ENCODE measurements around the gene SOX6. TPM values are rescaled to one million over a fixed set of nuclear protein-coding genes. Genes with fewer than 3 reads are reported as not detected.

The SOX6 gene
- total RNA-seq, 1 donor from 2014 or later, result 1.4 TPM

DNA sequence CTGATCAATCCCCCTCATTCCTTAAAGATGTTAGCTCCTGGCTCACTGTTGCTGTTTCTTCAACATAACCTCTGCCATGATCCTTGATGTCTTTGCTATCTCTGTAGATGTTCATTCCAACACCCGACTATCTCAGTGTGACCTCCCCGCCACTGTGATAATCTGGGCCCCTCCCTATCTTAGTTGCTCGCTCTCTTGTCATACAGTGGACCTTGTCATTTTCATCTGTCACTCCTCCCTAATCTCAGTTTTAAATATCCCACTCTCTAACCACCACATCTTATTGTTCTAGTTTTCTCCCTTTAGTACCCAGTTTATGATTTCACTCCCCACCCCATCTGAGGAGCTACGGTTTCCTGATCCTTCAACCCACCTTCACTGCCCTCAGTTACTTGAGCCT lies 379.2 kb downstream of the SOX6 start:
- DNase-seq, result no peak
- Mint-ChIP-seq H3K36me3 (ENCODE audit: unreplicated experiment) (no peaks in the 10 kb centered on the region), H3K9me3 (ENCODE audit: unreplicated experiment) (no peaks in the 10 kb centered on the region), H3K27ac (ENCODE audit: unreplicated experiment) (no peak overlapping the region), H3K4me1 (ENCODE audit: low read depth, unreplicated experiment) (no peaks in the 10 kb centered on the region), H3K4me3 (ENCODE audit: unreplicated experiment) (no peak overlapping the region), H3K27me3 (ENCODE audit: unreplicated experiment) (no peaks in the 10 kb centered on the region)
- TF ChIP-seq, protein P1, sequence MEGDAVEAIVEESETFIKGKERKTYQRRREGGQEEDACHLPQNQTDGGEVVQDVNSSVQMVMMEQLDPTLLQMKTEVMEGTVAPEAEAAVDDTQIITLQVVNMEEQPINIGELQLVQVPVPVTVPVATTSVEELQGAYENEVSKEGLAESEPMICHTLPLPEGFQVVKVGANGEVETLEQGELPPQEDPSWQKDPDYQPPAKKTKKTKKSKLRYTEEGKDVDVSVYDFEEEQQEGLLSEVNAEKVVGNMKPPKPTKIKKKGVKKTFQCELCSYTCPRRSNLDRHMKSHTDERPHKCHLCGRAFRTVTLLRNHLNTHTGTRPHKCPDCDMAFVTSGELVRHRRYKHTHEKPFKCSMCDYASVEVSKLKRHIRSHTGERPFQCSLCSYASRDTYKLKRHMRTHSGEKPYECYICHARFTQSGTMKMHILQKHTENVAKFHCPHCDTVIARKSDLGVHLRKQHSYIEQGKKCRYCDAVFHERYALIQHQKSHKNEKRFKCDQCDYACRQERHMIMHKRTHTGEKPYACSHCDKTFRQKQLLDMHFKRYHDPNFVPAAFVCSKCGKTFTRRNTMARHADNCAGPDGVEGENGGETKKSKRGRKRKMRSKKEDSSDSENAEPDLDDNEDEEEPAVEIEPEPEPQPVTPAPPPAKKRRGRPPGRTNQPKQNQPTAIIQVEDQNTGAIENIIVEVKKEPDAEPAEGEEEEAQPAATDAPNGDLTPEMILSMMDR (IDR thresholded peaks at IDR 0.05; ENCODE audit: partially characterized antibody, unreplicated experiment), result no peak

DNA sequence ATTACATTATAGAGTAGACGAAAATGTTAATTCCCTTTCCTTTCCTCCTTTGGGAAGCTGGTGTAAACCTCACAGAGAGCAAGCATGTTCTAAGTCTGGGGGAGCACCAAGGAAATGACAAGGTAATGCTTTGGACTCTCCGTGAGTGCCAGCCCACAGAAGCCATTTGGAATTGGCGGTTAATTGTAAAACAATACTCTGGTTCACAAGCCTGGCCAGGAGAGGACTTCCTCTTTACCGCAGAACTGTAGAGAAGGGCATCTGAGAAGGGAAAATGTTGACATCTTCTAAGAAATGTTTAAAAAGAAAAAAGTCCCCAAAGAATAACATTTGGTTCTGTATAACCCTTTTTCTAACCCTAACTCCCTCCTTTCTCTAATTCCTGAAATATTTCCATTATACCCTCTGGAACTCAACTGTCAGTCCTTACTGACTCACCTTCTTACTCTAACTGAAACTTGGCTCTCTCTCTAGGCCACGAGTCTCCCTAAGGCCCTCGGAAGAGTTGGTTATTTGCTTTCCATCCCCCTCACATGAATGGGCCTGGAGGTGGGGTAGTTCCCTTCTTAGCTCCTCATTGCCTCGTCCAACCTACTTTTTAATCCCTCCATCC lies 379.8 kb downstream of the SOX6 start:
- Mint-ChIP-seq H3K27me3 (ENCODE audit: unreplicated experiment) (no peaks in the 10 kb centered on the region), H3K27ac (ENCODE audit: unreplicated experiment) (no peak overlapping the region), H3K9me3 (ENCODE audit: unreplicated experiment) (no peaks in the 10 kb centered on the region), H3K4me3 (ENCODE audit: unreplicated experiment) (no peak overlapping the region), H3K36me3 (ENCODE audit: unreplicated experiment) (no peaks in the 10 kb centered on the region), H3K4me1 (ENCODE audit: low read depth, unreplicated experiment) (no peaks in the 10 kb centered on the region)
- no peak for DNase-seq
- TF ChIP-seq, protein P1 (IDR thresholded peaks at IDR 0.05; ENCODE audit: partially characterized antibody, unreplicated experiment), result no peak

DNA sequence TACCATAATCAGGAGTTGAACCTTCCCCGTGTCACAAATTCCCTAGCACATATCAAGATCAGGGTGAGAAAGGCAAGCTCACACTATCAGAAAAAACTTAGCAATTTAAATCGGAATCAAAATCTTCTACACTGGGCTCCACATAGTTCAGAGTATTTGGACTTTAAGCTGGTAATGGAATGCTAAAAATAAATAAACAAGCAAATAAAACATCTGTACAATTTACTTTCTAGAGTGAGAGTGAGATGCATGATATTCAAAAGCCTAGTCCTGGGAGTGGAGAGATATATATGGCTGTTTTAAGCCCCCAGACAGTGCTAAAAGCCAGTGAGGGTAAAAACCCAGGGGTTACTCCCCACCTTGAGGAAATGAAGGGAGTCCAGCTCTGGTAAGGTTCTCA lies 380.6 kb downstream of the SOX6 start:
- Mint-ChIP-seq H3K27me3 (ENCODE audit: unreplicated experiment) (no peaks in the 10 kb centered on the region), H3K36me3 (ENCODE audit: unreplicated experiment) (no peaks in the 10 kb centered on the region), H3K4me1 (ENCODE audit: low read depth, unreplicated experiment) (no peaks in the 10 kb centered on the region), H3K27ac (ENCODE audit: unreplicated experiment) (no peak overlapping the region), H3K4me3 (ENCODE audit: unreplicated experiment) (no peak overlapping the region), H3K9me3 (ENCODE audit: unreplicated experiment) (no peaks in the 10 kb centered on the region)
- TF ChIP-seq, protein P1 (IDR thresholded peaks at IDR 0.05; ENCODE audit: partially characterized antibody, unreplicated experiment), result no peak
- no peak for DNase-seq

DNA sequence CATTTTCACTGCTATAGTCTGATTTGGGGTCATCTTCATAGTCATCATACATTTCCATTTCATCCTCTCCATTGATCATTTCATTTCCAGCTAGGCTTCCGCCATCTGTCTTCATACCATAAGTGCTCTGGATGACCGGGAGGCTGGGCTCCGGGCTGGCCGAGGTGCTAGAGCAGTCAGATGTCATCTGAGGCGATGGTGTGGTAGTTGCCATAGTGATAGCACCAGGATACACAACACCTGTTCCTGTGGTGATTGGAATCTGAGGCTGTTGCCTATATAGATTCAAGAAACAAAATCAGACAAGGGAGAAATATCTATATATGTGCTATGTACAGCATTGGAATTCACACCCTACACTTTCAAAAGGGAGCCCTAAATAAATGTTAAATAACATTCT lies 383.5 kb downstream of the SOX6 start:
- no peaks in the 10 kb centered on the region for H3K4me1 Mint-ChIP-seq (ENCODE audit: low read depth, unreplicated experiment)
- no peak for DNase-seq
- H3K27me3 Mint-ChIP-seq (ENCODE audit: unreplicated experiment), result peaks cover 1% of the 10 kb centered on the region
- TF ChIP-seq, protein P1 (IDR thresholded peaks at IDR 0.05; ENCODE audit: partially characterized antibody, unreplicated experiment), result no peak
- H3K27ac Mint-ChIP-seq (ENCODE audit: unreplicated experiment), result no peak overlapping the region
- H3K9me3 Mint-ChIP-seq (ENCODE audit: unreplicated experiment), result no peaks in the 10 kb centered on the region
- no peaks in the 10 kb centered on the region for H3K36me3 Mint-ChIP-seq (ENCODE audit: unreplicated experiment)
- no peak overlapping the region for H3K4me3 Mint-ChIP-seq (ENCODE audit: unreplicated experiment)

DNA sequence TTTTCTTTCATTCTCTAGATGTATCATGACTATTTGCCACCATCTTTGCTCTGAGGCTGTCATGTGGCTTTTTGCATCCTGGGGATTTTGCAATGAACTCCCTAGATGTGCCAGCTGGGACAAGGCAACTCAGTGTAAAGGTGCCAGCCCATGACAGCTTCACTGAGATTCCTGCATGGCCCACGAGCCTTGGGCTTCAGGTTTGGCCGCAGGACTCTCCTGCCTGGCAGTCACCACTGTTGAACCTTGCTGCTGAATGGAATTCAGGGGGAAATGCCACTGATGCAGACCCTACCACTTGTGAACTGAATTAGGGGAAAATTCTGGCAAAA lies 385.2 kb downstream of the SOX6 start:
- H3K27ac Mint-ChIP-seq (ENCODE audit: unreplicated experiment), result no peak overlapping the region
- no peaks in the 10 kb centered on the region for H3K9me3 Mint-ChIP-seq (ENCODE audit: unreplicated experiment)
- no peak overlapping the region for H3K4me3 Mint-ChIP-seq (ENCODE audit: unreplicated experiment)
- DNase-seq, result no peak
- TF ChIP-seq, protein P1 (IDR thresholded peaks at IDR 0.05; ENCODE audit: partially characterized antibody, unreplicated experiment), result no peak
- peaks cover 1% of the 10 kb centered on the region for H3K27me3 Mint-ChIP-seq (ENCODE audit: unreplicated experiment)
- no peaks in the 10 kb centered on the region for H3K36me3 Mint-ChIP-seq (ENCODE audit: unreplicated experiment)
- no peaks in the 10 kb centered on the region for H3K4me1 Mint-ChIP-seq (ENCODE audit: low read depth, unreplicated experiment)
